AG04449 (cell line): ENCODE data around the gene GNAT3.

Experiments
- CTCF ChIA-PET: fragments of 350-600 bp; formaldehyde crosslinking; extraction: SDS; loops from one replicate; lab custom pipeline; 2021; ENCODE audit warnings: antibody characterized with exemption; lab: Yijun Ruan, JAX
- POLR2A ChIA-PET: fragments of 400-600, 350-600 bp; formaldehyde crosslinking; extraction: SDS; loops from one replicate; lab custom pipeline; 2020; ENCODE audit warnings: antibody characterized with exemption, inconsistent platforms; lab: Yijun Ruan, JAX
- DNase-seq: peaks from one replicate; pipeline ENCODE4 v3.0.0-alpha.2; 2010; ENCODE audit warnings: low read depth, low spot score
- H3K4me3 ChIP-seq: 2 replicates; pipeline ENCODE4 v1.5.1; 2011; ENCODE audit warnings: low read depth, mild to moderate bottlenecking, control low read depth, low read length
- TF ChIP-seq, protein P1 (sequence below): IDR thresholded peaks from one replicate; pipeline ENCODE4 v1.5.1; 2011; ENCODE audit warnings: mild to moderate bottlenecking, moderate library complexity, low read length, control low read depth, inconsistent platforms; ENCODE audit not compliant: insufficient read depth; ENCODE audit errors: missing control alignments

The GNAT3 gene

DNA sequence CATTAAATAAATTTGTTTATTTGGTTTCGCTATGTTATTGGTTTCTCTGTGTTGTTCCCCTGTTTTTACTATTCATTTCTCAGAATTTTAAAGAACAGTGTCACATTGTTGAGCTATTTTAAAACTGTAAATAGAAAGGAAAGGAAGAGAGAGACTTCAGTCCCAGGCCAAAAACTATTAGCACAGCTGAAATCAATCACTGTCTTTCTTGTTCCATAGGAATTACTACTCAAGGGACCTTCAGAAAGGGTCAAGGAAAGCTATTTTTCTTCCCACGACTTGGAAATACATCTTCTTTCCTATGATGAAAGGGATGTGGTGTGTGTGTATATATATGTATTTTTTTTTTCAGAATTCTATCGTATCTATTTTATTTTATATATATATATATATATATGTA lies 29.0 kb upstream of the GNAT3 start:
- TF ChIP-seq, protein P1, sequence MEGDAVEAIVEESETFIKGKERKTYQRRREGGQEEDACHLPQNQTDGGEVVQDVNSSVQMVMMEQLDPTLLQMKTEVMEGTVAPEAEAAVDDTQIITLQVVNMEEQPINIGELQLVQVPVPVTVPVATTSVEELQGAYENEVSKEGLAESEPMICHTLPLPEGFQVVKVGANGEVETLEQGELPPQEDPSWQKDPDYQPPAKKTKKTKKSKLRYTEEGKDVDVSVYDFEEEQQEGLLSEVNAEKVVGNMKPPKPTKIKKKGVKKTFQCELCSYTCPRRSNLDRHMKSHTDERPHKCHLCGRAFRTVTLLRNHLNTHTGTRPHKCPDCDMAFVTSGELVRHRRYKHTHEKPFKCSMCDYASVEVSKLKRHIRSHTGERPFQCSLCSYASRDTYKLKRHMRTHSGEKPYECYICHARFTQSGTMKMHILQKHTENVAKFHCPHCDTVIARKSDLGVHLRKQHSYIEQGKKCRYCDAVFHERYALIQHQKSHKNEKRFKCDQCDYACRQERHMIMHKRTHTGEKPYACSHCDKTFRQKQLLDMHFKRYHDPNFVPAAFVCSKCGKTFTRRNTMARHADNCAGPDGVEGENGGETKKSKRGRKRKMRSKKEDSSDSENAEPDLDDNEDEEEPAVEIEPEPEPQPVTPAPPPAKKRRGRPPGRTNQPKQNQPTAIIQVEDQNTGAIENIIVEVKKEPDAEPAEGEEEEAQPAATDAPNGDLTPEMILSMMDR: no peak
- DNase-seq: no peak
- ChIA-PET POLR2A (no interaction called here), CTCF (interaction anchor here (1.3 kb wide), 1 partner anchor 112 kb away, joined by 4 read pairs; no protein-coding TSS in a partner anchor)
- no peak overlapping the region for H3K4me3 ChIP-seq

DNA sequence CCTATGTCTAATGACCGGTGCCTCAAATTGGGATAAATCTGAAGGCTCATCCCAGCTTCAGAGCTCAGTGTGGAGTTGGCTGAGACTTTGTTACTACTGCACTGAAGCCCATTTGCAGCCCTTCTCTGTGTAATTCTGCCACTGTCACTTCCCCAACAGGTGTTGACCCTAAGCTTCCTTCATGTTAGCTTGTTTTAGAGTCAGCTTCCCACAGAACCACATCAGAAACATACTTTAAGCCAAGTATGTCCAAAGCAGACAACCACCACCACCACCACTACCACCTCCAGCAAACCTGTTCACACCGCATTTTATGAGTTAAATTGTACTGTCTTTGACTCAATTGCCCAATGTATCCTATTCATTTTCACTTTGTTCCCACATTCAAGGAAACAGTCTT lies 25.2 kb upstream of the GNAT3 start:
- CTCF ChIA-PET: no interaction called here
- TF ChIP-seq, protein P1: no peak
- H3K4me3 ChIP-seq: no peak overlapping the region
- DNase-seq: no peak
- POLR2A ChIA-PET: no interaction called here

GRCh38 chr7:80536426-80536825 lies 24.6 kb upstream of the GNAT3 start:
- H3K4me3 ChIP-seq: no peak overlapping the region
- ChIA-PET POLR2A (no interaction called here), CTCF (no interaction called here)
- DNase-seq: no peak
- TF ChIP-seq, protein P1: no peak

GRCh38 chr7:80533287-80533686 lies 21.4 kb upstream of the GNAT3 start:
- no peak for DNase-seq
- H3K4me3 ChIP-seq: no peak overlapping the region
- TF ChIP-seq, protein P1: no peak
- ChIA-PET CTCF (interaction anchor here (1.3 kb wide), 1 partner anchor 18 kb away, joined by 3 read pairs; no protein-coding TSS in a partner anchor), POLR2A (no interaction called here)

DNA sequence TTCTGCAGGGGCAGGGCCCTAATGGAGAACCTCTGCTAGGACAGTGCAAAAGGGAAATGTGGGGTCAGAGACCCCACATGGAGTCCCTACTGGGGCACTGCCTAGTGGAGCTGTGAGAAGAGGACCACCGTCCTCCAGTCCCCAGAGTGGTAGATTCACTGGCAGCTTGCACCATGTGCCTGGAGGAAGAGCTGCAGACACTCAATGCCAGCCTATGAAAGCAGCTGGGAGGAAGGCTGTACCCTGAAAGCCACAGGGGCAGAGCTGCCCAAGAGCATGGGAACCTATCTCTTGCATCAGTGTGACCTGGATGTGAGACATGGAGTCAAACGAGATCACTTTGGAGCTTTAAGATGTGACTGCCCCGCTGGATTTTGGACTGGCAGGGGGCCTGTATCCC lies 20.3 kb upstream of the GNAT3 start:
- POLR2A ChIA-PET: no interaction called here
- CTCF ChIA-PET: interaction anchor here (1.3 kb wide), 1 partner anchor 17 kb away, joined by 3 read pairs; no protein-coding TSS in a partner anchor
- DNase-seq: no peak
- TF ChIP-seq, protein P1: no peak
- no peak overlapping the region for H3K4me3 ChIP-seq

DNA sequence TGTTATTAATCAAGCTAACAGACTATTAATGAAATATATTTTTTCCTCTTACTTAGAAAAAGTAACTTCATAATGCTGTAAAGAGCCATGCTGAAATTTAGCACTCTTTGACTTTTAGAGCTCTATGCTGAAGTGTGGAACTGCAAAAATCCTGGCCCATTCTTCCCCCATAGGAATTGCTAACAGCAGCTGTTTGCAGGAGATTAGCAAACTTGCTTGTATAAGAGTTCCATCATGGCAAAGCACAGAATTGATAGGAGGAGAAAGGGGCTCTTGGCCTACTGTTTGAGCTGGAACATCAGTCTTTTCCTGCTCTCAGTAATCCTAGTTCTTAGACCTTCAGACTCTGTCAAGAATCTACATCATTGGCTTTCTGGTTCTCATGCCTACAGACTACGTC lies 18.3 kb upstream of the GNAT3 start:
- POLR2A ChIA-PET: no interaction called here
- DNase-seq: no peak
- no peak overlapping the region for H3K4me3 ChIP-seq
- TF ChIP-seq, protein P1: no peak
- CTCF ChIA-PET: interaction anchor here (1.4 kb wide), 1 partner anchor 10 kb away, joined by 3 read pairs; no protein-coding TSS in a partner anchor
